Smooth muscle cell of the brain vasculature (primary cell): ENCODE results near the gene ARHGEF17.
A peak's percentile ranks its signal among the peaks of the same experiment; 100 is the strongest.

ENCODE experiments used
- DNase-seq: peaks from one replicate; pipeline ENCODE4 v3.0.0-alpha.2; 2012; ENCODE audit warnings: low read depth, low spot score

The ARHGEF17 gene

DNA sequence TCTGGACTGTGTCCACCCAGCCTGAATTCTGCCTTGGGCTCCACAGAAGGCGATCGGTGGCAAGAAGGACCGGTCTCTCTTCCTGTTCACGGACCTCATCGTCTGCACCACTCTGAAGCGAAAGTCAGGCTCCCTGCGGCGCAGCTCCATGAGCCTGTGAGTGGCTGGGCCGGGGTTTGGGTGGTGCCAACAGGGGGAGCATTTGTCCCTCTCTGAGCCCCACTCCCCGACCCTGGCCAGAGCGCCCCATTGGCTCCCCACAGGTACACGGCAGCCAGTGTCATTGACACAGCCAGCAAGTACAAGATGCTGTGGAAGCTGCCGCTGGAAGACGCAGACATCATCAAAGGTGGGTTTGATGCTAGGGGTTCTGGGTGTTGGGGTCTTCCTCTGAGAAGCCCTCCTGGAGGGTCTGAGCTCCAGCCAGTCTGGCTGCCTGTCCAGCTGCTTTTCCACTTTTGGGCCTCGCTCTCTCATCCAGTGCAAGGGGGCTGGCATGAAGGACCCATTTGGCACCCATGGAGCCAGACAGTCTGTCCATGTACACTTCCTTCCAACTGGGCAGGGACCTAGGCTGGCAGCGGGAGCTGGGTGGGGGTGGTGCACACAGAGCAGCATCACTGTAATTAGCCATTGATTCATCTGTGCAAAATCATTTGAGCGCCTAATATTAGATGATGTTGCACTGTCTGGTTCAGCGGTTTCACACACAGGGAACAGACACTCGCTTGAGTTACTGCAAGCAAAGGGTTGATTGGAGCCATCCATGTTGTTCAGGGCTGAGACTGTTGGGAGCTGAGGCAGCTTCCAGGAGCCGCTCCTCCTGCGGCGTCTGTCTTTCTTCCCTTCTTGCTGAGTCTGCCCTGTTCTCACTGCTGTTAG lies 49.1 kb downstream of the ARHGEF17 start:
- no peak for DNase-seq

DNA sequence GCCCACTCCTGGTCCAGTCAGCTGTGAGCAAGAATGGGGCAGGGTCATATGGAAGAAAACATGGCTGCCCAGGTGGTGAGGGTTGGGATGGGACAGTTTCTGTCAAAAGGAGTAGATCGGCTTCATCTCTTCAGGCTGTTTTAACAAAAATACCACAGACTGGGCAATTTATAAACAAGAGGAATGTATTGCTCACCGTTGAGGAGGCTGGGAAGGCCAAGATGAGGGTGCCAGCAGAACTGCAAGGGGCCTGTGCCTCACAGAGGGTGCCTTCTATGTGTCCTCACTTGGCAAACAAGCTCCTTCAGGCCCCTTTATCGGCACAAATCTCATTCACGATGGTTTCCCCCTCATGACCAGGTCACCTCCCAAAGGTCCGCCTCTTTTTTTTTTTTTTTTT lies 50.0 kb downstream of the ARHGEF17 start:
- DNase-seq: no peak

DNA sequence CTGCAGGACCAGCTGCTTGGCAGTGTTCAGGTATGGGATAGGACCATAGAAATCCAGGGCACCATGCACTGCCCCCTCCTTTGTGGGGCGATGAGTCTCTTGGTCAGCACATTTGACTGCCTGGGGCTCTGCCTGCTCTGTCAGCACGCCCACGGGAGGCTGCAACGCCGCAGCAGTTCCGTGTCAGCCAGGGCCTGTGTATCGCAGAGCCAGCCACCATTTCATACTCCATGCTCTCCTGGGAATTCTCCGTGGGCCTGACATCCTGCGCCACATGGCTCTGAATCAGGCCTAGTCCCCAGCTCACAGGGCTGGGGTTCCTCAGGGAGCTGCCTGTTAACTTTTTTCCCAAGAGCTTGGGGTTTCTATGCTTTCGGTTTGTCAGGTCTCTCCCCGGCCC lies 51.3 kb downstream of the ARHGEF17 start:
- DNase-seq: no peak

DNA sequence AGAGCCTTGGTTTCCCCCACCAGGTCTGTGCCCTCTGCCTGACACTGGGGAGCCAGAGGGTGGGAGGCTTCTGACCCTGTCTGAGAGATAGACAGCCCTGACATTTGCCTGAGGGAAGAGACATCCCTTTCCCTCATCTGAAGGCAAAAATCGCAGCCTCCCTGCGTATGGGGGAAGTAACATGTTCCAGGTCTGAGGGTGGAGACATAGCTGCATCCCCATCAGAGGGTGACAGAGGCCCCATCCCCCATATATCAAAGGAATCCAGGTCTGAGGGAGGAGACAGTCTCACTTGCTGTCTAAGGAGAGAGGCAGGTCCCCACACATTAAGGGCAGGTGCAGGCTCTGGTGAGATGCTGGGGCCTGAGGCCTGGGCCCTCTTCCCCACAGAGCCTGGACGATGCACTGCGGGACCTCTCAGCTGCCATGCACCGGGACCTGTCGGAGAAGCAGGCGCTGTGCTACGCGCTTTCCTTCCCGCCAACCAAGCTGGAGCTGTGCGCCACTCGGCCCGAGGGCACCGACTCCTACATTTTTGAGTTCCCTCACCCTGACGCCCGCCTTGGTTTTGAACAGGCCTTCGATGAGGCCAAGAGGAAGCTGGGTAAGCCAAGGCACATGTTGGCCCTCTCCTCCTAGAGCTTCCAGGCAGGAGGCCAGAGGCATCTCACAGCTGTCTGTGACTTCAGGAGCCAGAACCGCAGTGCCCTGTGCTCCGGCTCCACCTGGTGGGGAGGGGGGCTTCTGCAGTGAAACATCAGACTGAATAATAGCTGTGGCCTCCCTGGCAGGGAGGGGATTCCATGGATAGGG lies 52.1 kb downstream of the ARHGEF17 start:
- no peak for DNase-seq

DNA sequence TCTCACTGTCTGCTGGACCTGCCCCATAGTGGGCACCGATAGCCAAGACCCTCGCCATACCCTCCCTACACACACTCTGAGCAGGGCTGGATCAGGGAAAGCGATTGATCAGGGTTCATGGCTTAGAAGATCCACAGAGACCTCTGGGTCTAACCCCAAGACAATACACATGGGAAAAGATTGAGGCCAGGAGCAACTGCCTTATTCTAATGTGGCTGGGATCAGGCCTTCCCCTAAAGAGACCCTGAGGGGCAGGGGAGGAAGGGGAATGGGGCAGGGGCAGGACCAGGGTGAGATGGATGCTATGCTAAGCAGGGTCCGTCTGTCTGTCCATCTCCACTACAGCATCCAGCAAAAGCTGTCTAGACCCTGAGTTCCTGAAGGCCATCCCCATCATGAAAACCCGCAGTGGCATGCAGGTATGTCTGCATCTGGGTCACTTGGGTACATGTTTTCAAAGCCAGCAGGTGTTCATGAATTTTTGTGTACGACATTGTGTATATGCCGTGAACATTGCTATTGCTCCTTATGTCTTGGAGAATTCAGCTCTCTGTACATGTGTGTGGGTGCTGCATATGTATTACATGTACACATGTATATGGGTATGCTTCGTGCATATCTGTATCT lies 52.8 kb downstream of the ARHGEF17 start:
- DNase-seq: no peak

DNA sequence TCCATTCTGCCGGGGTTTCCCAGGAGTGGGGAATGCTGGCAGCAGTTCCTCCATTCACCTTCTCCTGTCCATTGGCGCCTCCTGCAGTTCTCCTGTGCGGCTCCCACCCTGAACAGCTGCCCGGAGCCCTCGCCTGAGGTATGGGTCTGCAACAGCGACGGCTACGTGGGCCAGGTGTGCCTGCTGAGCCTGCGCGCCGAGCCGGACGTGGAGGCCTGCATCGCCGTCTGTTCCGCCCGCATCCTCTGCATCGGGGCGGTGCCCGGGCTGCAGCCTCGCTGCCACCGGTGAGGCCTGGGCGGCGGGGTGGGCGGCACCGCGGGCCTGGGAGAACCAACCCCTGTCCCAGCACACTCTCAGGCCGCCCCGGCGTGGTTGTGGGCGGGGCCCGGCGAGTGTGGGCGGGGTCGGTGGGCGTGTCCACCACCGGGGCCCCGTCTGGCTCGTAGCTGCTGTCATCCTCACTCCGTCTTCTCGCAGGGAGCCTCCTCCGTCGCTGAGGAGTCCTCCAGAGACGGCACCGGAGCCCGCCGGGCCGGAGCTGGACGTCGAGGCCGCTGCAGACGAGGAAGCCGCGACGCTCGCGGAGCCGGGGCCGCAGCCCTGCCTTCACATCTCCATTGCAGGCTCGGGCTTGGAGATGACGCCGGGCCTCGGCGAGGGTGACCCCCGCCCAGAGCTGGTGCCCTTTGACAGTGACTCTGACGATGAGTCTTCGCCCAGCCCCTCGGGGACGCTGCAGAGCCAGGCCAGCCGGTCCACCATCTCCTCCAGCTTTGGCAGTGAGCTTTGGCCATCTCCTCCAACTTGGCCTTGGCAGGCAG lies 54.1 kb downstream of the ARHGEF17 start:
- no peak for DNase-seq

DNA sequence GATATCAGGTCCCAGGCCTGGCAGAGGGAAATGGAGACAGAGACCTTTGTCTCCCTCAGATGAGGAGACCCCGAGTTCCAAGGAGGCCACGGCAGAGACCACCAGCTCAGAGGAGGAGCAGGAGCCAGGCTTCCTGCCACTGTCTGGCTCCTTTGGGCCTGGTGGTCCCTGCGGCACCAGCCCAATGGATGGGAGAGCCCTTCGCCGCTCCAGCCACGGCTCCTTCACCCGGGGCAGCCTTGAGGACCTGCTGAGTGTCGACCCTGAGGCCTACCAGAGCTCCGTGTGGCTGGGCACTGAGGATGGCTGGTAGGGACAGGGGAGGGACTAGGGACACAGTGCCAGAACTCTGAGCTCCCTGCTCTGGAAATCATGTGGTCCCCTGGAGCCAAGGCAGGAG lies 55.1 kb downstream of the ARHGEF17 start:
- DNase-seq: no peak

DNA sequence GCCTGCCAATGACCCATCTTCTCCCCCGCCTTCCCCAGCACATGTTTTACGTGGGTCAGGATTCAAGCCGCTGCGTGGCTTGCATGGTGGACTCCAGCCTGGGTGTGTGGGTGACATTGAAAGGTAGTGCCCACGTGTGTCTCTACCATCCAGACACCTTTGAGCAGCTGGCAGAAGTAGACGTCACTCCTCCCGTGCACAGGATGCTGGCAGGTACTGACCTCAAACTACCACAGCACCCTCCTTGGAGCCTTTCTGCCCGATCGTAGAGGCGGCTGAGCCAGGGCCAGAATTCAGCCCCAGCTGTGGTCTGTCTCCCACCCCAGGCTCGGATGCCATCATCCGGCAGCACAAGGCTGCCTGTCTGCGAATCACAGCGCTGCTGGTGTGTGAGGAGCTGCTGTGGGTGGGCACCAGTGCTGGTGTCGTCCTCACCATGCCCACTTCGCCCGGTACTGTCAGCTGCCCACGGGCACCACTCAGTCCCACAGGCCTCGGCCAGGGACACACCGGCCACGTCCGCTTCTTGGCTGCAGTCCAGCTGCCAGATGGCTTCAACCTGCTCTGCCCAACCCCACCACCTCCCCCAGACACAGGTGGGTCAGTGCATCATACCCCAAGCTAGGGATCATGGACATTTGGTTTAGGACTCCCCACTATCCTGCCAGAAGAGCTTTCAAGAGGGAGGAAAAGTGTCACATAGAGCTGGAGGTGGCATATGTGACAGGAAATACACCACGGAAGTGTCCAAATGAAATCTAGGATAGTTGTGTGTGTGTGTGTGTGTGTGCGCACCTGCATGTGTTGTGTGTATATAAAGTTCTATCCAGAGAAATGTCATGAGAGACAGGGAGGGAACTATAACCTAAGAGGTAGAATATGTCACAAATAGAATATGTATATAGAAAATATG lies 57.5 kb downstream of the ARHGEF17 start:
- no peak for DNase-seq

DNA sequence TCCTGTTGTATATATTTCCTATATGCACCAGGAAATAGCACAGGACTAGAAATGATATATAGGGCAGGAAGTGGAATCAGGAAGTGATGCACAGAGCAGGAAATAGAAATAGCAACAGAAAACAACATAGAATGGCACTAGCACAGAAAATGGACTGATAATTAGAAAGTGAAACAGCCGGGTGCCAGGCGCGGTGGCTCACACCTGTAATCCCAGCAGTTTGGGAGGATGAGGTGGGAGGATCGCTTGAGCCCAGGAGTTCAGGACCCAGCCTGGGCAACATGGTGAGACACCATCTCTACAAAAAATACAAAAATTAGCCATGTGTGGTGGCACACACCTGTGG lies 58.2 kb downstream of the ARHGEF17 start:
- DNase-seq: no peak

DNA sequence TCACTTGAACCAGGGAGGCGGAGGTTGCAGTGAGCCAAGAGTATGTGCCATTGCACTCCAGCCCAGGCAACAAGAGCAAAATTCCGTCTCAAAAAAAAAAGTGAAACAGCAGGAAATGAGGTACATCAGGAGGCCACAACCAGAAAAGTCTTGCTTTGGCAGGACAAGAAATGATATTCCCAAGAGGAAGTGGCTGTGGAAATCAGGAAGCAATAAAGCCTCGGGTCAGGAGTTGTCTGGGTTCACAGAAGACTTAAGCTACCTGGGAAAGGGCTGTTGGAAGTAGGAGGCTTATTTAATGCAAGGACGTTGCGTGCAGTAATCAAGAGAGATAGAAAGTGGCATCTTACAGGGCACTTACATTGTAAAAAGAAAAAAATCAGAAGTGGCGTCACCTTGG lies 58.9 kb downstream of the ARHGEF17 start:
- DNase-seq: no peak

DNA sequence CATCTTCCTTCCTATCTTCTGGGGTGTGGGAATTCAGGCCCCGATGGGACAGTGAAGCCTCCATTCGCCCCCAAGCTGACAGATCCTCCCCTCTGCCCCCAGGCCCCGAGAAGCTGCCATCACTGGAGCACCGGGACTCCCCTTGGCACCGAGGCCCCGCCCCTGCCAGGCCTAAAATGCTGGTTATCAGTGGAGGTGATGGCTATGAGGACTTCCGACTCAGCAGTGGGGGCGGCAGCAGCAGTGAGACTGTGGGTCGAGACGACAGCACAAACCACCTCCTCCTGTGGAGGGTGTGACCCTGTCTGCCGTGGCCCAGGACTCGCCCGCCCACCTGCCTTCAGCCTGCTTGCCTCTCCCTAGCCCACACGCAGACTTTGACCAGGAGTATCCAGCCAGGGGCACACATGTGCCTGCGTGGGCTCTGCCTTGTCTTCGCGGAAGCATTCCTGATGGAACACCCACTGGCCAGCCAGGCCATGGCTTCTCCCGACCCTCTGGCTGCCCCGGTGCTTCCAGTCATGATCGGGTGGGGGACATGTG lies 59.5 kb downstream of the ARHGEF17 start:
- no peak for DNase-seq

DNA sequence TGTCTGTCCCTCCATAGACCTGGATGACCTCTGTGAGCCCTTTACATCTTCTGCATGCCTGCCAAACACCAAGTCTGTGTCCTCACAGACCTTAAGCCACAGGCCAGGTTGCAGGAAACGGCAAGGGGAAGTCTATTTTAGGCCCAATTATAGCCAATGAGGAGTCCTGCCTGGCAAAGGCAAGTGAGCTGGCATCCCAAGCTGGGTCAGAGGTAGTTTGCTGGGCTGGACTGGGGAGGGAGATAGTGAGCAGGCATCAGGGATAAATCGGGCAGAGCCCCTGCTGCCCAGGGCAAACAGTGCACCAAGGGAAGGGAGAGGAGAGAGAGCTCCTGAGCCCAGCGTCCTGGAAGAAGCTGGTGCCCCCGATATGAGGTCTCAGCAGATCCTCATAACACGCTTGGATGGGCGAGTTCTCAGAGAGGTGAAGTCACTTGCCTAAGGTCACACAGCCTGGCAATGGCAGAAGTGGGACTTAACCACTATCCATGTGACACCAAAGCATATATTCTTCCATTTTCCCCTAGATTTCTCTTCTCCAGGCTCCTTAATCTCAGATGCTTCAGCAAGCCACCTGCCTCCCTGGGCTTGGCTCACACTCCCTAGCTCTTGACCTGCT lies 64.4 kb downstream of the ARHGEF17 start:
- DNase-seq: no peak

DNA sequence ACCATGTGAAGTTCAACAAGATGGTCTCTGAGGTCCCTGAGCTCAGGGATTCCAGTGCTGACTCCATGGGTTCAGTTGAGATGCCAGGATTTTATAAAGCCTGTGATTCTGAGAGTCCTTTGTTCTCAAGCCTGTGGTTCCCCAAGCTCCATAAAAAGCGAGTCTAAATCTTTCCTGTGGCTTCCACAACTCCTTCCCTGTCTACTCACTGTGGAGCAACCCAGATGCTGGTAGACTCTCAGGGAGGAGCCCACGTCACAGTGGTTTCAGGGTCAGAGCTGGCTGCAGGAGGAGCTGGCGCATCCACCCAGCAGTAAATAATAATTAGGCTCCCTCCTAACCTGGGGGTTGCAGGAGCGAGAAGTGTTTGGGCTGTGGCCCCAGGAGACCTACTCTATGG lies 66.1 kb downstream of the ARHGEF17 start:
- DNase-seq: no peak

DNA sequence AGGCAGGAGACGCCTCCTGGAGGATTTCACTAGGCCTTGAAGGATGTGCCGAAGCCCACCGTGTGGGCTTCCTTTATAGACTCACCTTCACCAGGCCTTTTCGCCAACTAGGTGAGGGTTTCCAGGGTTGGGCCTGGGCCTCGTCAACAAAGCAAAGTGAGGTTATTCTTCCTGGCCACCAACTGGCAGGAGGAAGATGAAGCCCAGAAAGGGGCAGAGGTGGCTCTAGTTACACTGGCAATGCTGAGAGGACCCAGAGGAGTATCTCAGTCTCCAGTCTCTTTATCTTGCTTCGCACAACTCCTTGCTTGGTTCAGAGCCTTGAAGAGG lies 67.7 kb downstream of the ARHGEF17 start:
- no peak for DNase-seq

DNA sequence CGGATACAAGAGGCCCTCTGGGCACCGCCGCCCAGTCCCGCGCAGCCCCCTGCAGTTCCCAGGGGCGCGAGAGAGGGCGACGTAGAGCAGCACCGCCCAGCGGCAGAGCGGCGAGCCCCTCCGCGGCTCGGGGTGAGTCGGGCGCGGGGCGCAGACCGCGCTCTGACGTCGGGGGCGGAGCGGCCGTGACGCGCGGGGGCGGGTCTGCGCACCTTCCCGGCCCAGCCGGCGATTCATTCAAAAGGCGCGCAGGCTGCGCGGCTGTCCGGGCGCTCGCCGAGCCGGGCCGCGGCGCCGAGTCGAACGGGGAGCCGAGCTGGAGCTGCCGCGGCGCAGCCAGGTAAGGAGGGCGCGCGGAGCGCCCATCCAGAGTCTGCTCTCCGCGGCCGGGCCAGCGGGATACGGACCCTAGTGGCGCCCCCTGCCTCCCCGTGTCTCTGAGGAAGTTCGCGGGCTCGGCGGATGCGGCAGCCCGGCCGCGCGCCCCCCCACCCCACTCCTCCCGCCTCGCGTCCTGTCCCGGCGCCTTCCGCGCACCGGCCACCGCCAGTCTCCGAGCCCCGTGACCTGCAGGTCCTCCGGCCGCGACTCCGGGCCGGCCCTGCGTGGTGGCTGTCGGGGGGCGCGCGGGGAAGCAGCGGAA lies 68.2 kb downstream of the ARHGEF17 start, which contains the start of gene RELT:
RELT (plus strand) TSS at position 240 of the 643 bp plus-strand sequence. CDS start 12,738 bp downstream, outside the sequence.
- peak; percentile 71 for DNase-seq

DNA sequence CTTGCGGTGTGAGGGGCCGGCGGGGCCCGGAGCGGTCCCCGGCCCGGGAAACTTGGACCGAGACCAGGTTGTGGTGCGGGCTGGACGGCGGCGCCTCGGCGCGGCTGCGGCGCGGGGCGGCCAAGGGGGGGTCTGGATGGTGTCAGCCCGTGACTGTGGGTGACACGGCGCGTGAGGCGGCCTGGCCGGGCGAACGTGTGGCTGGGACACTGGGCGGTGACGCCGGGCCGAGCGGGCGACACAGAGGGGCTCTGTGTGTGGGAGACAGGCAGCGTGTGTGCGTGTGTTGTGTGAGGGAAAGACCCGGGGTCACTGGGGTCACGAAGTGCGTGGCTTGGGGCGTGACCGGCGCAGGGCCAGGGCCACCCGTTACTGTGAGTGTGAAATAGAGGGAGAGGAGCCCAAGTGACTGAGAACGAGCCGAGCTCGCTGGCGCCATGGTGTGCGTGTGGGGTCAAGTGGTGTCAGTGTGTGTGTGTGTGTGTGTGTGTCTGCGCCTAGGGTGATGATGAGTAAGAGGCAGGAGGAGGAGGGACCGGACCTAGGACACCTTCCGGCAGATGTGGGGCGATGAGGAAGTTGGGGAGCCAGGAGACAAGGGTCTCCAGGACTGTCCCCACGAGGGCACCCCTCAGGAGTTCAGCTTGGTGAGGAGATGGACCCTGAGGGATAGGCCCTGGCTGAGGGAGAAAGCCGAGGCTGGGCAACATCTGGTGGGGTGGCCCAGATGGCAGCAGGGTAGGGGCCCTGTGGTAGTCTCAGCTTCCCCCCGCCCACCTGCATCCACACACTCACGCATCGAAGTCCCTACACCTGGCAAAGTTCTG lies 68.9 kb downstream of the ARHGEF17 start:
- no peak for DNase-seq

DNA sequence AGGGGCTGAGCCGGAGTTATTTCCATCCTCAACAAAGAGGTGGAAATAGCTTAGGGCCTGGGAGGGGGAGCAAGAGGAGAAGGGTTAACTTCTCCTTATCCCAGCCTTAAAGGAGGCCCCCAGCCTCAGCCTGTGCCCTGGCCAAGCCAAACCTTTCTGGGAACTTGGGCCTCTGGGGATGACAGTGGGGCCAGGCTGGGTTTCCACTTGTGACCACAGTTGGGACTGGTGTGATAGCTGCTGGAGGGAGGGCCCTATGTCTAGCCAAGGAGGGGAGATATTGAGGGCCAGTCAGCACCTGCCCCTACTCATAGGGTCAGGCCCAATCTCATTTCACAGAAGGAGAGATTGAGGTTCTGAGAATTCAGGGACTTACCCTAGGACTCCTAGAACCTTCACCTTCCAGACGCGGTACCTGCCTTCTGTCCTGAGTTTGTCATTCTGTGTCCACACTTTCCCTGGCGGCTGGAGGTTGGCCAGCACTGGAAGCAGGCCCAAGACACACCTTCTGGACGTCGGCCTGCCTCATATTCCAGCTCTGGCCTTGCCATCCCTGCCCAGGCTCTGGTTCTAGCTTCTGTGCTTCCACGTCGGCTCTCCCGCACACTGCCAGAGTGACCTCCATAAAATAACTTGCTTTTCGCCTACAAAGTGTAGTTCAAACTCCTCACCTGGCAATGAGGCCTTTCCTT lies 71.3 kb downstream of the ARHGEF17 start:
- no peak for DNase-seq

DNA sequence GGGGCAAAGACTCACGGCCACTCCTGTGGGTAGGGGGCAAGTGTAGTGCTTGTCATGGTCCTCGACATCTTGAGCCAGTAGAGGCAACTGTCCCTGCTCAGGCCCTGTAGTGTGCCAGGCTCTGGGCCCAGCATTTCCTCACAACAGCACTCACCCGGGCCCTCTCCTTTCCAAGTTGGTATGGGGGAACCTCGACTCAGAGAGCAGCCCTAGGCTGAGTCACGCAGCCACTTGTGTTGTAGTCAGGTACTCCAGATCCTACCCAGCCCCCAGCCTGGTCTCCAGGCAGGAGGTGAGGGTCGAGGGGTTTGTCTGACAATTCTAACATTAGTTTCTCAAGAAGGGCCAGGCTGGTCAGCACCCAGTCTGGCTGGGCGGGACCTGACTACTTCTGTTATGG lies 72.3 kb downstream of the ARHGEF17 start:
- no peak for DNase-seq
